ENCODE measurements around the gene RTN4. TPM values are rescaled to one million over a fixed set of nuclear protein-coding genes. Genes with fewer than 3 reads are reported as not detected.

The RTN4 gene
- total and polyA plus RNA-seq, 4 donors, result 199 to 652 (median 553) TPM

DNA sequence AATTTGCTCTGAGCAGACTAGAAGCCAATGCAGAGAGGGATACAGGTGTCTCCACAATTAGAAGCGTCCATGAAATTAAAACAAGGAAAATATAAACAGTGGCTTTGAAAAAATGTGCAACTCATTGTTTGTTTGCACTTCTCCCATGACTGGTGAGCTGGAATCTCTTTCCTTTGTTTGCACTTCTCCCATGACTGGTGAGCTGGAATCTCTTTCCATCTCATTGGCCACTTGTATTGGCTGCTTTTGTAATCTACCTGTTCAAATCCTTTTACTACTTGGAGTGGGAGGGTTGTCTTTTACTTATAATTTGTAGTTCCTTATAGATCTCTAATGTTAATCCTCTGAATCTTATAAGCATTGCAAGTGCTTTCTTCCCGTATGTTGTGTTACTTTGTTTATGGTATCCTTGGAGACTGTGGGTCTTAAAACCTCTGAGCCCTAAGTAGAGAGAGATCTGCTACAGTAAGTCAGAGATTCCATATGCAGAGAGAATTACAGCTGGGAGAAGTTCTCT lies 94.1 kb downstream of the RTN4 start:
- Histone ChIP-seq H3K9me3 (ENCODE audit: control insufficient read depth, insufficient read depth, low read length) (no peaks in the 10 kb centered on the region), H3K4me1 (ENCODE audit: control insufficient read depth, insufficient read depth, low read length) (peaks cover 3% of the 10 kb centered on the region), H3K27ac (ENCODE audit: low read depth, low read length) (no peak overlapping the region), H3K4me3 (ENCODE audit: low read depth, low read length) (no peak overlapping the region), H3K36me3 (ENCODE audit: control insufficient read depth, insufficient read depth, low read length) (peaks cover 13% of the 10 kb centered on the region), H3K27me3 (ENCODE audit: control insufficient read depth, insufficient read depth, low read length) (no peaks in the 10 kb centered on the region)
- 92% methylated on average over 2 of the region's 2 CpGs for WGBS (ENCODE audit: insufficient coverage)
- no peak for DNase-seq (ENCODE audit: low read depth in 4 of 6, low spot score in 6 of 6)

DNA sequence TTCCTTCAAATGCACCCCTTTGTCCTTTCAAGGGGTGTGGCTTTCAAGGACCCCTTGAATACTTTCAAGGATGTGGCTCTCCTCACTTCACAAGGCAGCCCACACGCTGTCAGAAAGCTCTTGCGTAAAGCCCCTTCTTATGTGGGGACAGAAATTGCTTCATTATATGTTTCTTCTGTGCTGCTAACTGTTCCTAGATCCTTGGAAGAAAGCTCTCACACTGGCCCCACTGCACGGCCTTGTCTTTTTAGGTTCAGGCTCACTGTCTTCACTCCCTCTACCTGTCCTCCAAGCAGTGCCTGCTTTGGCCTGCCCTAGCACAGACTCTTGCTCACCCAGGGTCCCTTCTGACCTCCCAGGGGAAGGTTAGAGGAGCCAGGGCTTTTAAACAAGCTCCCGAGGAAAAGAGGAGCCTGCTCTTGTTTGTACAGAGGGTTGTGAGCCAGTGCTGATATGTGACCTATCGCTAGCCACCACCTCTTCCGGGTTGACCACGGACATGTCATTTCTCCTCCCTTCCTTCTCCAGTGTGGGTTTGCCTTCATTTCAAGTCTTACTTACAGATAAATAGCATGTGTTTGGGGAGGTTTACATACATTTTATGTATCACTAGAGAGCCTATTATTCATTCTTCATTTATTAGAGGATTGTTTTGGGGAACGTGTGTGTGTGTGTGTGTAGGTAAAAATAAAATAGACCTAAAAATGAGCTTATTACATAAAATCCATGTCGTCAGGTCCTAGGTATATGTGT lies 94.7 kb downstream of the RTN4 start:
- 90% methylated on average over 2 of the region's 9 CpGs for WGBS (ENCODE audit: insufficient coverage)
- peaks cover 3% of the 10 kb centered on the region for H3K4me1 ChIP-seq (ENCODE audit: control insufficient read depth, insufficient read depth, low read length)
- no peak overlapping the region for H3K4me3 ChIP-seq (ENCODE audit: low read depth, low read length)
- peaks cover 13% of the 10 kb centered on the region for H3K36me3 ChIP-seq (ENCODE audit: control insufficient read depth, insufficient read depth, low read length)
- no peaks in the 10 kb centered on the region for H3K9me3 ChIP-seq (ENCODE audit: control insufficient read depth, insufficient read depth, low read length)
- DNase-seq (ENCODE audit: low read depth in 4 of 6, low spot score in 6 of 6), result no peak
- H3K27me3 ChIP-seq (ENCODE audit: control insufficient read depth, insufficient read depth, low read length), result no peaks in the 10 kb centered on the region
- no peak overlapping the region for H3K27ac ChIP-seq (ENCODE audit: low read depth, low read length)

- peaks cover 3% of the 10 kb centered on the region for H3K4me1 ChIP-seq (ENCODE audit: control insufficient read depth, insufficient read depth, low read length)
- H3K36me3 ChIP-seq (ENCODE audit: control insufficient read depth, insufficient read depth, low read length), result peaks cover 9% of the 10 kb centered on the region
- H3K4me3 ChIP-seq (ENCODE audit: low read depth, low read length), result no peak overlapping the region
- no peaks in the 10 kb centered on the region for H3K27me3 ChIP-seq (ENCODE audit: control insufficient read depth, insufficient read depth, low read length)
- WGBS (ENCODE audit: insufficient coverage), result 80% methylated on average over 1 of the region's 3 CpGs
- no peaks in the 10 kb centered on the region for H3K9me3 ChIP-seq (ENCODE audit: control insufficient read depth, insufficient read depth, low read length)
- H3K27ac ChIP-seq (ENCODE audit: low read depth, low read length), result no peak overlapping the region
- no peak for DNase-seq (ENCODE audit: low read depth in 4 of 6, low spot score in 6 of 6)
Measured at GRCh38 chr2:54954705-54955357, 95.4 kb downstream of the RTN4 start.

GRCh38 chr2:54954158-54954557 lies 96.1 kb downstream of the RTN4 start:
- WGBS (ENCODE audit: insufficient coverage), result 77% methylated on average over 6 of the region's 8 CpGs
- no peak for DNase-seq (ENCODE audit: low read depth in 4 of 6, low spot score in 6 of 6)
- no peak overlapping the region for H3K27ac ChIP-seq (ENCODE audit: low read depth, low read length)
- no peaks in the 10 kb centered on the region for H3K27me3 ChIP-seq (ENCODE audit: control insufficient read depth, insufficient read depth, low read length)
- peaks cover 3% of the 10 kb centered on the region for H3K4me1 ChIP-seq (ENCODE audit: control insufficient read depth, insufficient read depth, low read length)
- no peaks in the 10 kb centered on the region for H3K9me3 ChIP-seq (ENCODE audit: control insufficient read depth, insufficient read depth, low read length)
- no peak overlapping the region for H3K4me3 ChIP-seq (ENCODE audit: low read depth, low read length)
- H3K36me3 ChIP-seq (ENCODE audit: control insufficient read depth, insufficient read depth, low read length), result peaks cover 9% of the 10 kb centered on the region

DNA sequence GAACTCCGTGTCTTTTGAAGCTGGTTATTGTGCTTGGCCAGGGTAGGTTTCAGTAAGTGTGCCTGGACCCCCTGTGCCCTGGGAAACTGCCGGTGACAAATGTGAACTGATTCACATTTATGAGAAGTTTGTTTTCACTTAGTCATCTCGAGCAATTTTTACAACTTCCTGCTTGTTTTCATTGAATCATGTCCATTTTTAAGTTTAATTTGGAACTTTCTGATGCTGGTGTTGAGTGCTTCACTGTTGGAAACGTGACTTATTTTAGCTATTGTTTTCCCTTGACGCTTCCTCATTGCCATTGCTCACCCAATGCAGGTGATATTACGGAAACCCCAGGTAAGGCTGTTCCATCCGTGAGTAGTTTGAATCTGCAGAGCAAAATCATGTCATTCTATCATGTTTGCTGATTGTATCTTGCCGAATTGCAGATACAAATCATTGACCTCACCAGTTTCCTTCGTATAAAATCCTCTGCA lies 97.2 kb downstream of the RTN4 start:
- peaks cover 12% of the 10 kb centered on the region for H3K36me3 ChIP-seq (ENCODE audit: control insufficient read depth, insufficient read depth, low read length)
- no peak overlapping the region for H3K4me3 ChIP-seq (ENCODE audit: low read depth, low read length)
- H3K27me3 ChIP-seq (ENCODE audit: control insufficient read depth, insufficient read depth, low read length), result no peaks in the 10 kb centered on the region
- no peak overlapping the region for H3K27ac ChIP-seq (ENCODE audit: low read depth, low read length)
- 88% methylated on average over 5 of the region's 9 CpGs for WGBS (ENCODE audit: insufficient coverage)
- DNase-seq (ENCODE audit: low read depth in 4 of 6, low spot score in 6 of 6), result no peak
- H3K4me1 ChIP-seq (ENCODE audit: control insufficient read depth, insufficient read depth, low read length), result peaks cover 9% of the 10 kb centered on the region
- H3K9me3 ChIP-seq (ENCODE audit: control insufficient read depth, insufficient read depth, low read length), result no peaks in the 10 kb centered on the region

DNA sequence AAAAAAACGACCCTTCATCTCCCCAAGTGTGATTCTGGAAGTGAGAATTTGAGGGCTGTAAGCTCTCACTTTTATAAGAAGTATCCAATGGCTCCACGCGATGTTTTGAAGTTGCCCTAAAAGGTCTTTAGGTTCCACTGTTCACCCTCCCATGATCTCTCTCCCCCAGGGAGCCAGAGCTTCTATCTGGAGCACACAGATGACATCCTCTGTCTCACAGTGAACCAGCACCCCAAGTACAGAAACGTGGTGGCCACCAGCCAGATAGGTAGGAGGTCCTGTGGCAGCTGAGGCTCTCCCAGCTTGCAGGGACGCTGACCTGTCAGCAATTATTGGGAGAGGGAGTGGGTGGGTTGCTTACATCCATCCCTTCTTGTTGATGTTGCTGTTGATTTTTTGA lies 97.8 kb downstream of the RTN4 start:
- WGBS (ENCODE audit: insufficient coverage), result 81% methylated on average over 4 of the region's 5 CpGs
- Histone ChIP-seq H3K4me3 (ENCODE audit: low read depth, low read length) (no peak overlapping the region), H3K27ac (ENCODE audit: low read depth, low read length) (no peak overlapping the region), H3K9me3 (ENCODE audit: control insufficient read depth, insufficient read depth, low read length) (no peaks in the 10 kb centered on the region), H3K36me3 (ENCODE audit: control insufficient read depth, insufficient read depth, low read length) (peaks cover 7% of the 10 kb centered on the region), H3K27me3 (ENCODE audit: control insufficient read depth, insufficient read depth, low read length) (no peaks in the 10 kb centered on the region), H3K4me1 (ENCODE audit: control insufficient read depth, insufficient read depth, low read length) (peaks cover 13% of the 10 kb centered on the region)
- DNase-seq (ENCODE audit: low read depth in 4 of 6, low spot score in 6 of 6), result no peak

DNA sequence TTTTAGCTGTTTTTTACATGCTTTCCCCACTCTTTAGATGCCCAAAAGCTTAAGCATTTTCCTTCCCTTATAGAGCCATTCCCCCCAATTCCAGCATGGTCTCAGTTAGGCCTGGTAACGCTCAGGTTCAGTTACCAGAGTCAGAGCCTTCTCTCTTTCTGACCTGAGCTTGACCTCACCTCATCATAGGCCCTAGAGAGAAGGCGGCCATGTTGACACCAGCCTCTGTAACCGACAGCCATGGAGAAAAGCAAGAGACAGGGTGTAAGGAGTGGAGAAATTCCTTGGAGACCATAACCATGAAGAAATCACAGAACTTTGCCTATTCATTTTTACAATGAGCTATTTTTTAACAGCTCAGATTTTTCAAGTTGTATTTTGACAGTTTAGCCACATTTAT lies 99.4 kb downstream of the RTN4 start:
- 88% methylated on average over 1 of the region's 3 CpGs for WGBS (ENCODE audit: insufficient coverage)
- Histone ChIP-seq H3K27ac (ENCODE audit: low read depth, low read length) (no peak overlapping the region), H3K4me3 (ENCODE audit: low read depth, low read length) (no peak overlapping the region), H3K4me1 (ENCODE audit: control insufficient read depth, insufficient read depth, low read length) (peaks cover 22% of the 10 kb centered on the region), H3K36me3 (ENCODE audit: control insufficient read depth, insufficient read depth, low read length) (peaks cover 5% of the 10 kb centered on the region), H3K9me3 (ENCODE audit: control insufficient read depth, insufficient read depth, low read length) (no peaks in the 10 kb centered on the region), H3K27me3 (ENCODE audit: control insufficient read depth, insufficient read depth, low read length) (no peaks in the 10 kb centered on the region)
- no peak for DNase-seq (ENCODE audit: low read depth in 4 of 6, low spot score in 6 of 6)

DNA sequence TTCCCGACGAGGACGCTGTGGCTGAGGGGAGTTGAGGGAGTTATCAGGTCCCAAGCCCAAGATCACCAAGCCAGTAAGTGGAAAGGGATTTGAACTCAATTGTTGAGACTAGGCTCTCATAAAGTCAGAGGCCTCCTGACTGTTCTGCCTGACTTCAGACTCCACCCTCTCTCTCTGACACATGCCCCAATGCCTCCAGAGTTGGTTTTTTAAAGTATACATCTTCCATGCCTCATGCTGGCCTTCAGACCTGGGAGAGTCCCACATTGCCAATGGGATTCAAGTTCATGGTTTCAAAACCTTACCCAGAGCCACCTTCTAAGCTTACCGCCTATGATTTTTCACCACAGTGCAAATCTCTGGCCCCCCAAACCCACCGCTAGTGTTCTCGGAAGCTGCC lies 100.8 kb downstream of the RTN4 start:
- Histone ChIP-seq H3K36me3 (ENCODE audit: control insufficient read depth, insufficient read depth, low read length) (peaks cover 5% of the 10 kb centered on the region), H3K4me3 (ENCODE audit: low read depth, low read length) (no peak overlapping the region), H3K27ac (ENCODE audit: low read depth, low read length) (no peak overlapping the region), H3K9me3 (ENCODE audit: control insufficient read depth, insufficient read depth, low read length) (no peaks in the 10 kb centered on the region), H3K27me3 (ENCODE audit: control insufficient read depth, insufficient read depth, low read length) (no peaks in the 10 kb centered on the region), H3K4me1 (ENCODE audit: control insufficient read depth, insufficient read depth, low read length) (peaks cover 27% of the 10 kb centered on the region)
- DNase-seq (ENCODE audit: low read depth in 4 of 6, low spot score in 6 of 6), result no peak
- 100% methylated on average over 3 of the region's 6 CpGs for WGBS (ENCODE audit: insufficient coverage)

DNA sequence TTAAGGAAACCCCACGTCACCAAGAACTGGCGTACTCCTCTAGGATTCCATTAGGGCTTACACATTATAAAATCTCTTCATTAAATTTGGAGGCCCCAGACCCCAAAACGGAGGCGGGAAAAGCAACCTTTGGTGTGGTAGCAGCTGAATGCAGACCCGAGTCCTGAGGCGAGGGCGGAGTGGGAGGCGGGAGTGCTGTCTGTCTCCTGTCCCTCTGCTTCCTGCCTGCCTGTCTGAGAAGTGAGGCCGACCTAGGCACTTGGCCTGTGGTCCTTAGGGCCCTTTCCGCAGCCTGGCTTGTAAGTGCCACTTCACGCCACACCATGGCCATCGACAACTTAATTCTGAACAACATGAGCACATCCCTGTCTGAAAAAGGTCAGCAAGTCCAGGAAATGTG lies 102.1 kb downstream of the RTN4 start:
- H3K27ac ChIP-seq (ENCODE audit: low read depth, low read length), result no peak overlapping the region
- peaks cover 2% of the 10 kb centered on the region for H3K36me3 ChIP-seq (ENCODE audit: control insufficient read depth, insufficient read depth, low read length)
- WGBS (ENCODE audit: insufficient coverage), result 82% methylated on average over 9 of the region's 12 CpGs

More for the DNA sequence above, 102.1 kb downstream of the RTN4 start:
- H3K27me3 ChIP-seq (ENCODE audit: control insufficient read depth, insufficient read depth, low read length), result no peaks in the 10 kb centered on the region
- H3K4me3 ChIP-seq (ENCODE audit: low read depth, low read length), result no peak overlapping the region
- peaks cover 25% of the 10 kb centered on the region for H3K4me1 ChIP-seq (ENCODE audit: control insufficient read depth, insufficient read depth, low read length)
- H3K9me3 ChIP-seq (ENCODE audit: control insufficient read depth, insufficient read depth, low read length), result no peaks in the 10 kb centered on the region
- DNase-seq (ENCODE audit: low read depth in 4 of 6, low spot score in 6 of 6), result no peak

All from spinal cord (tissue), 10 donors.